ENCODE results near the gene SLCO3A1.

Gene SLCO3A1

DNA sequence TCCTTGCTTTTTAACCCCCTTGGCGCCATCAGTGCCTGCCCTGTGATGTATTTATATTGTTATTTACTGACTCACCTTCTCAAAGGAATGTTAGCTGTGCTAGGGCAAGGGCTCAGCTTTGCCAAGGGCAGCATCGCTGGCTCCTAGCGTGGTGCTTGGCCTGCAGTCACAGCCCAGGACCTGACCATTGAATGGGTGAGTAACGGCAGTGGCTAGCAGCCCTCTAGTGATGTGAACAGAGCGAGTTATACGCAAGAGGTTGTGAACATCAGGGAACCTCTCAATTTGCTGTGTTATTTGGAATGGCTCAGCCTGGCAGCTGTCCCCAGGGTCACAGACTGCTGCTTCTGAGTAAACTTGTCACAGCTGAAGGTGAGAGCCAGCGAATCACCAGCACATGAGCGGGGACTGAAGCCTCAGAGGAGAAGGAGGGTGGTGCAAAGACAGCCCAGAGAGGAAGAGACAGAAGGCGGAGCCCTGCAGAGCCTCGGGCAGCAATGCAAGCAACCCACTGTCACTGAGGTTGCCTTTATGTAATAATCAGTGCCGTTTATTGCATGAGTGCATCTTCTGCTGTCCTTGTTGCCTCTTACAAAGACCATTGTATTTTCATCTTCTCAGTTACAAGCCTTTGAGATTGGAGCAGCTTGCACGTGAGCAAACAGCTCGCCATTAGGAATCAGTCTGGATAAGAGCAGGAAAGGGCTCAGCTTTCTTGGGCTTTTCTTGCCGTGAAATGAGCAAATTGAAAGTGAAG is 158.3 kb downstream of the SLCO3A1 start:
- no peak for DNase-seq (ENCODE audit: low read depth, low spot score)
- TF ChIP-seq, protein P1, sequence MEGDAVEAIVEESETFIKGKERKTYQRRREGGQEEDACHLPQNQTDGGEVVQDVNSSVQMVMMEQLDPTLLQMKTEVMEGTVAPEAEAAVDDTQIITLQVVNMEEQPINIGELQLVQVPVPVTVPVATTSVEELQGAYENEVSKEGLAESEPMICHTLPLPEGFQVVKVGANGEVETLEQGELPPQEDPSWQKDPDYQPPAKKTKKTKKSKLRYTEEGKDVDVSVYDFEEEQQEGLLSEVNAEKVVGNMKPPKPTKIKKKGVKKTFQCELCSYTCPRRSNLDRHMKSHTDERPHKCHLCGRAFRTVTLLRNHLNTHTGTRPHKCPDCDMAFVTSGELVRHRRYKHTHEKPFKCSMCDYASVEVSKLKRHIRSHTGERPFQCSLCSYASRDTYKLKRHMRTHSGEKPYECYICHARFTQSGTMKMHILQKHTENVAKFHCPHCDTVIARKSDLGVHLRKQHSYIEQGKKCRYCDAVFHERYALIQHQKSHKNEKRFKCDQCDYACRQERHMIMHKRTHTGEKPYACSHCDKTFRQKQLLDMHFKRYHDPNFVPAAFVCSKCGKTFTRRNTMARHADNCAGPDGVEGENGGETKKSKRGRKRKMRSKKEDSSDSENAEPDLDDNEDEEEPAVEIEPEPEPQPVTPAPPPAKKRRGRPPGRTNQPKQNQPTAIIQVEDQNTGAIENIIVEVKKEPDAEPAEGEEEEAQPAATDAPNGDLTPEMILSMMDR (IDR thresholded peaks at IDR 0.05; ENCODE audit: insufficient read depth, low read length, missing control alignments), result no peak
- CTCF ChIA-PET, result no interaction called here
- no peak overlapping the region for H3K4me3 ChIP-seq (ENCODE audit: low read depth, low read length)
- POLR2A ChIA-PET, result no interaction called here

GRCh38 chr15:92012368-92012629 is 158.8 kb downstream of the SLCO3A1 start:
- ChIA-PET CTCF (no interaction called here), POLR2A (no interaction called here)
- TF ChIP-seq, protein P1 (IDR thresholded peaks at IDR 0.05; ENCODE audit: insufficient read depth, low read length, missing control alignments), result no peak
- DNase-seq (ENCODE audit: low read depth, low spot score), result no peak
- no peak overlapping the region for H3K4me3 ChIP-seq (ENCODE audit: low read depth, low read length)

- CTCF ChIA-PET, result no interaction called here
- POLR2A ChIA-PET, result no interaction called here
Observed at GRCh38 chr15:92012881-92013280, 159.4 kb downstream of the SLCO3A1 start.

GRCh38 chr15:92014281-92015030 is 160.9 kb downstream of the SLCO3A1 start:
- no peak for DNase-seq (ENCODE audit: low read depth, low spot score)
- ChIA-PET CTCF (no interaction called here), POLR2A (no interaction called here)
- H3K4me3 ChIP-seq (ENCODE audit: low read depth, low read length), result no peak overlapping the region
- TF ChIP-seq, protein P1 (IDR thresholded peaks at IDR 0.05; ENCODE audit: insufficient read depth, low read length, missing control alignments), result no peak

More at GRCh38 chr15:92012881-92013280, 159.4 kb downstream of the SLCO3A1 start:
- H3K4me3 ChIP-seq (ENCODE audit: low read depth, low read length), result no peak overlapping the region
- DNase-seq (ENCODE audit: low read depth, low spot score), result no peak
- TF ChIP-seq, protein P1 (IDR thresholded peaks at IDR 0.05; ENCODE audit: insufficient read depth, low read length, missing control alignments), result no peak

- ChIA-PET CTCF (no interaction called here), POLR2A (no interaction called here)
- DNase-seq (ENCODE audit: low read depth, low spot score), result no peak
- H3K4me3 ChIP-seq (ENCODE audit: low read depth, low read length), result no peak overlapping the region
- TF ChIP-seq, protein P1 (IDR thresholded peaks at IDR 0.05; ENCODE audit: insufficient read depth, low read length, missing control alignments), result no peak
Observed at GRCh38 chr15:92017882-92018534, 164.5 kb downstream of the SLCO3A1 start.

GRCh38 chr15:92018535-92019239 is 165.2 kb downstream of the SLCO3A1 start:
- ChIA-PET CTCF (no interaction called here), POLR2A (no interaction called here)
- TF ChIP-seq, protein P1 (IDR thresholded peaks at IDR 0.05; ENCODE audit: insufficient read depth, low read length, missing control alignments), result no peak
- no peak overlapping the region for H3K4me3 ChIP-seq (ENCODE audit: low read depth, low read length)
- no peak for DNase-seq (ENCODE audit: low read depth, low spot score)

Data from AG04449 (cell line).